Loucy (cell line): ENCODE measurements around the gene CD84.

Experiments used
- H2AFZ ChIP-seq: fragments of 200-600 bp; sonication (generic); 2 replicates; pipeline ENCODE4 v1.6.0; 2016; ENCODE audit warnings: antibody characterized with exemption, mild to moderate bottlenecking, low read length, moderate library complexity
- H3F3A ChIP-seq: fragments of 200-600 bp; 2 replicates; pipeline ENCODE4 v1.6.0; 2016; ENCODE audit warnings: antibody characterized with exemption, low read depth, mild to moderate bottlenecking
- H3K27me3 ChIP-seq: fragments of 200-600 bp; sonication (generic); 2 replicates; pipeline ENCODE4 v1.6.1; 2014; ENCODE audit warnings: low read length, mild to moderate bottlenecking; ENCODE audit not compliant: insufficient read depth, poor library complexity, severe bottlenecking
- H3K36me3 ChIP-seq: fragments of 200-600 bp; sonication (generic); 2 replicates; pipeline ENCODE4 v1.6.1; 2016; ENCODE audit warnings: low read length; ENCODE audit not compliant: insufficient read depth
- H3K4me1 ChIP-seq: fragments of 200-600 bp; sonication (generic); 2 replicates; pipeline ENCODE4 v1.5.1; 2014; ENCODE audit warnings: low read length, mild to moderate bottlenecking; ENCODE audit not compliant: insufficient read depth, poor library complexity, severe bottlenecking
- H3K4me2 ChIP-seq: fragments of 200-600 bp; sonication (generic); 2 replicates; pipeline ENCODE4 v1.6.0; 2014; ENCODE audit warnings: antibody characterized with exemption, low read length, low read depth, mild to moderate bottlenecking; ENCODE audit not compliant: poor library complexity, severe bottlenecking
- H3K4me3 ChIP-seq: fragments of 200-600 bp; sonication (generic); 2 replicates; pipeline ENCODE4 v1.5.1; 2014; ENCODE audit warnings: low read length, mild to moderate bottlenecking, mixed read lengths; ENCODE audit not compliant: poor library complexity, severe bottlenecking
- H3K79me2 ChIP-seq: fragments of 200-600 bp; sonication (generic); 2 replicates; pipeline ENCODE4 v1.6.1; 2014; ENCODE audit warnings: low read length; ENCODE audit not compliant: insufficient read depth
- H3K9ac ChIP-seq: fragments of 200-600 bp; sonication (generic); 2 replicates; pipeline ENCODE4 v1.6.0; 2014; ENCODE audit warnings: mild to moderate bottlenecking, low read depth, low read length, moderate library complexity; ENCODE audit not compliant: poor library complexity, severe bottlenecking
- H3K9me2 ChIP-seq: fragments of 200-600 bp; sonication (generic); replicated peaks from 2 replicates; pipeline ENCODE4 v1.6.1; 2016; ENCODE audit warnings: low read depth, low read length, mixed read lengths
- H3K9me3 ChIP-seq: fragments of 200-600 bp; sonication (generic); 2 replicates; pipeline ENCODE4 v1.6.1; 2014; ENCODE audit warnings: mild to moderate bottlenecking, antibody characterized with exemption, low read length, low read depth; ENCODE audit not compliant: insufficient read depth
- H4K20me1 ChIP-seq: fragments of 200-600 bp; sonication (generic); 2 replicates; pipeline ENCODE4 v1.6.0; 2014; ENCODE audit warnings: antibody characterized with exemption, low read length, mild to moderate bottlenecking; ENCODE audit not compliant: insufficient read depth, poor library complexity, severe bottlenecking
- EZH2phosphoT487 ChIP-seq: fragments of 200-600 bp; IDR thresholded peaks from 2 replicates; pipeline ENCODE4 v1.6.1; 2018; ENCODE audit warnings: antibody characterized with exemption, mild to moderate bottlenecking, moderate library complexity, borderline replicate concordance
- TF ChIP-seq, protein P1 (sequence below): fragments of 200-600 bp; sonication (generic); conservative IDR thresholded peaks from 2 replicates; pipeline ENCODE4 v1.5.1; 2014; ENCODE audit warnings: mild to moderate bottlenecking, antibody characterized with exemption, low read length

The CD84 gene

GRCh38 chr1:160610569-160611242, 31.4 kb upstream of the CD84 start:
- H3K4me2 ChIP-seq, result no peak overlapping the region
- TF ChIP-seq EZH2phosphoT487, result no peak
- TF ChIP-seq, protein P1, sequence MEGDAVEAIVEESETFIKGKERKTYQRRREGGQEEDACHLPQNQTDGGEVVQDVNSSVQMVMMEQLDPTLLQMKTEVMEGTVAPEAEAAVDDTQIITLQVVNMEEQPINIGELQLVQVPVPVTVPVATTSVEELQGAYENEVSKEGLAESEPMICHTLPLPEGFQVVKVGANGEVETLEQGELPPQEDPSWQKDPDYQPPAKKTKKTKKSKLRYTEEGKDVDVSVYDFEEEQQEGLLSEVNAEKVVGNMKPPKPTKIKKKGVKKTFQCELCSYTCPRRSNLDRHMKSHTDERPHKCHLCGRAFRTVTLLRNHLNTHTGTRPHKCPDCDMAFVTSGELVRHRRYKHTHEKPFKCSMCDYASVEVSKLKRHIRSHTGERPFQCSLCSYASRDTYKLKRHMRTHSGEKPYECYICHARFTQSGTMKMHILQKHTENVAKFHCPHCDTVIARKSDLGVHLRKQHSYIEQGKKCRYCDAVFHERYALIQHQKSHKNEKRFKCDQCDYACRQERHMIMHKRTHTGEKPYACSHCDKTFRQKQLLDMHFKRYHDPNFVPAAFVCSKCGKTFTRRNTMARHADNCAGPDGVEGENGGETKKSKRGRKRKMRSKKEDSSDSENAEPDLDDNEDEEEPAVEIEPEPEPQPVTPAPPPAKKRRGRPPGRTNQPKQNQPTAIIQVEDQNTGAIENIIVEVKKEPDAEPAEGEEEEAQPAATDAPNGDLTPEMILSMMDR, result no peak
- H3K9ac ChIP-seq, result no peak overlapping the region
- H3K9me2 ChIP-seq, result no peaks in the 10 kb centered on the region
- H4K20me1 ChIP-seq, result no peaks in the 10 kb centered on the region
- no peaks in the 10 kb centered on the region for H3K9me3 ChIP-seq
- H3K27me3 ChIP-seq, result no peaks in the 10 kb centered on the region
- peaks cover 7% of the 10 kb centered on the region for H3K4me1 ChIP-seq
- H3K79me2 ChIP-seq, result no peaks in the 10 kb centered on the region
- no peak overlapping the region for H3K4me3 ChIP-seq
- peak overlapping the region; percentile 59; the same call in 1 of the 2 replicates for H2AFZ ChIP-seq
- no peaks in the 10 kb centered on the region for H3K36me3 ChIP-seq
- no peaks in the 10 kb centered on the region for H3F3A ChIP-seq

DNA sequence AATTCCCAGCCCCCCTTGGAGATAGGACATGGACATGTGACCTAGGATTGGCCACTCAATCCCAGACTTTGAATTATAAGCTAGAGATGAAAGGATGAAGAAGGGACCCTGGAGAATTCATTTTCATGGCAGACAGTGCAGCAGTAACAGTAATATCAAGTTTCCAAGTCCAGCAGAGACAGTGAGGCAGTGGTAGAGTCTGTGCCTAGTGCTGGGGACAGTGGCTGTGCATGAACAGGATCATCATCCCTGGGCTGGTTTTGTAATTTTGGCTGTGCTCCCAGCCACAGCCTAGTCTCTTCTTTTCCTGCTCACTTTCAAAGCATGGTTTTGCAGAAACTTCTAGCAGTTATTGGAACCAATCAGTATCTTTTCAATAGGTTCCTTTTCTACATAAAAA, 29.6 kb upstream of the CD84 start:
- no peaks in the 10 kb centered on the region for H3F3A ChIP-seq
- no peaks in the 10 kb centered on the region for H3K36me3 ChIP-seq
- no peaks in the 10 kb centered on the region for H3K9me2 ChIP-seq
- H3K4me1 ChIP-seq, result no peaks in the 10 kb centered on the region
- no peak overlapping the region for H2AFZ ChIP-seq
- TF ChIP-seq EZH2phosphoT487, result no peak
- TF ChIP-seq, protein P1, result no peak
- no peaks in the 10 kb centered on the region for H3K27me3 ChIP-seq
- H3K4me2 ChIP-seq, result no peak overlapping the region
- no peaks in the 10 kb centered on the region for H4K20me1 ChIP-seq
- no peak overlapping the region for H3K9ac ChIP-seq
- no peaks in the 10 kb centered on the region for H3K79me2 ChIP-seq
- H3K9me3 ChIP-seq, result no peaks in the 10 kb centered on the region
- H3K4me3 ChIP-seq, result no peak overlapping the region

DNA sequence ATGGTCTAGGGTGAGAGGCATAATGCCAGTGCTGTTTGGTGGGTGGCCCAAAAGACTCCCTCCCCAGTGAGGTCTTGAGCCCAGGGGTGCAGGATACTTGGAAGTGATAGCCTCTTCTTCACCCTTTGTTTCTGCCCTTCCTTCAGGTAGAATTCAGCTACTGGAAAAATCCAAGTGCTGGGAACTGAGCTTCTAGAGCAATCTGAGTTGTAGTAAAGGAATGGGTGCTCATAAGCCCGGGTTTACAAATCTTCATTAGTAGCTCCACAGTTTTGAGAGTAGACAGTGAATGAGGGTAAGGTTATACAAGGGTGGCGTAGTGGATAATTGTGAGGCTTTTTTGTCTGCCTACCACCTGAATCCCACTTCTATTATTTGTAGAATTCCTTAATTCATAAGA, 29.2 kb upstream of the CD84 start:
- Histone ChIP-seq H3K79me2 (no peaks in the 10 kb centered on the region), H3K4me3 (no peak overlapping the region), H3F3A (no peaks in the 10 kb centered on the region), H3K4me1 (no peaks in the 10 kb centered on the region), H3K9ac (no peak overlapping the region), H4K20me1 (no peaks in the 10 kb centered on the region), H2AFZ (no peak overlapping the region), H3K36me3 (no peaks in the 10 kb centered on the region), H3K9me2 (no peaks in the 10 kb centered on the region), H3K4me2 (no peak overlapping the region), H3K9me3 (peaks cover 1% of the 10 kb centered on the region; the same call in 1 of the 2 replicates), H3K27me3 (no peaks in the 10 kb centered on the region)
- TF ChIP-seq, protein P1, result no peak
- TF ChIP-seq EZH2phosphoT487, result no peak
